GM20431 (cell line): ENCODE measurements around the gene PARD3.
"Not testable (repeated sequence)": the region's sequence is repeated elsewhere in the genome, so short reads cannot be mapped to it uniquely, and the experiment has no call there.

ENCODE experiments used
- in situ Hi-C: fragments of 300-500 bp; cut with MseI, MboI; formaldehyde crosslinking; loops from one replicate; pipeline ENCODE4 v1.15.0; 2020; ENCODE audit warnings: low sequenced_read_pairs; ENCODE audit not compliant: unreplicated experiment

Gene PARD3

GRCh38 chr10:34771106-34771505, 44.0 kb downstream of the PARD3 start:
- in situ Hi-C loops: no loop called here

DNA sequence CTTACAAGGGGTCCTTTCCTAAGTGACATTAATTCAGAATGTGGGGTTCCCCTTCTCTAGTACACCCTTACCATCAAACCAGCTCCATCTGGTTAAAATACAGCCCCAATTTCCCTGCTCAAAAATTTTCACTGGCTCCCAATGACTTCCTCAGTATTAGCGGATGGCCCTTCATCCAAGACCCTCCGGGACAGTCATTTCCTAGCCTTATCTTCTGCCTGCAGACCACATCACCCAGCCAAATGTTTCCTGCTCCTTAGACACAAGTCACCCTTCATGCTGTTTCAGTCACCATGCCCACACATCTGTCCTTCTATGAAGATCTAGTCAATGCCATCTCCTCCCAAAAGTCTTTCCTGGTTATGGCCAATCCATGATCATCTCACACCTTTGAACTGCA, 45.2 kb downstream of the PARD3 start:
- in situ Hi-C loops: no loop called here

GRCh38 chr10:34768972-34769330, 46.1 kb downstream of the PARD3 start:
- in situ Hi-C loops: no loop called here

- in situ Hi-C loops: no loop called here
These were observed 46.7 kb downstream of the PARD3 start for GRCh38 chr10:34768261-34768971.

- in situ Hi-C loops: no loop called here
These were observed 48.1 kb downstream of the PARD3 start for GRCh38 chr10:34766811-34767494.

DNA sequence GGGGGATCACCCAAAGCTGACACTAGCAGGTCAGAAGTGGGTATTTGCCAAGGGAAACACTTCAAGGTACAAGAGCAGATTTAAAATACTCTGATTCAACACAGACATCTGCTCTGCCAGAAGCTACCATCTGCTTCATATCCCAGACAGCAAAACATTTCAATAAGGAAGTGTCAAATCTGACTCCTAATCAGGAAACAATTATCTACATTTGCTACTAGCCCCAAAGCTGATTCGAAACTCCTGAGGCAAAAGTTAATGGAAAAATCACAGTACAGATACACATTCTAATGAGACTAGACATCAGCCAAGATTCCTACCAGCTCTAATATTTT, 48.9 kb downstream of the PARD3 start:
- in situ Hi-C loops: no loop called here

DNA sequence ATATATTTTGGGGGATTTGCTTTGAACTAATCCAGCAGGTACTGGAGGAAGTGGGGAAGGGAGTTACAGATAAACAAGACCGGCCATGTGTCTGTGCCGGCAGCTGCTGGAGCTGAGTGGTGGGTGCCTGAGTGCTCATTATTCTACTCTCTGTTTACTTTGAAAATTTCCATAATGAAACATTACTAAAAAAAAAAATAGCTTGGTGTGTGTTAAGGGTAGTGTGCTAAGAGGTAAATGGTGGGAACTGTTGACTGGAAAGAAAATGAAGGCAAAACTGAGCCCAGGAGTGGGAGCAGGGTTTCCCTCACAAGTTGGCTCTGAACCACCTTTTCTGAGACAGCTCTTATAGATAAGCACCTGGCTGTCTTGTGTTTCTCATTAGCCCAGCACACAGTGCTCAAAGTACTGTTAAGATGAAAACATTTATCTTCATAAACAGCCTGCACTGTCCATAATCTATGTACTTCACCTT, 50.6 kb downstream of the PARD3 start:
- in situ Hi-C loops: no loop called here

GRCh38 chr10:34762603-34763299, 52.3 kb downstream of the PARD3 start:
- in situ Hi-C loops: no loop called here

DNA sequence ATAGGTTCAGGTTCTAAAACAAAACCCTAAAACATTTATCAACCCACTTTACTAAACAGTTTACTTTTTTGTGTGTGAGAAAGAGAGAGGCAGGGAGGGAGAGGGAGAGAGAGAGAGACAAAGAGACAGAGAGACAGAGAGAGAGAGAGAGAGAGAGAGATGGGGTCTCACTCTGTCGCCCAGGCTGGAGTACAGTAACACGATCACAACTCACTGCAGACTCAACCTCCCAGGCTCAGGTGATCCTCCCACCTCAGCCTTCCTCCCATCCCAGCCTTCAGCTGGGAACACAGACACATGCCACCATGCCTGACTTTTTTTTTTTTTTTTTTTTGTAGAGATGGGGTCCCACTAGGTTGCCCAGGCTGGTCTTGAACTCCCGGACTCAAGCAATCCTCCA, 52.9 kb downstream of the PARD3 start:
- in situ Hi-C loops: no loop called here

- in situ Hi-C loops: no loop called here
These were observed 53.6 kb downstream of the PARD3 start for GRCh38 chr10:34761453-34761852.

DNA sequence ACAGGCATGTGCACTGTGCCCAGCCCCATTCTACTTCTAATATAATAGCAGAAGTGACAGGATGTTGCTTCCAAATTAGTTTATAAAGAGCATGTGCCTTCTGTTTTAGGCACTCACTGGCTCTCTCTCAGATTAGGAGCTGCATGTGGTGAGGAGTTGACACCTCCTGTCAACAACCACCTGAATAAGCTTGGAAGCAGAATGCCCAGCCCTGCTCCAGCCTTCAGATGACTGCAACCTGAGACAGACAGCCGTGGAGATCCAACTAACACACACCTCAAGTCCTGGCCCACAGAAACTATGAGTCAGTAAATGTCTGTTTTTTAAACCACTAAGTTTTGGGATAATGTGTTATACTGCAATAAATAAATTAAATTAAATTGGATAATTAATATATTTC, 54.5 kb downstream of the PARD3 start:
- in situ Hi-C loops: no loop called here

DNA sequence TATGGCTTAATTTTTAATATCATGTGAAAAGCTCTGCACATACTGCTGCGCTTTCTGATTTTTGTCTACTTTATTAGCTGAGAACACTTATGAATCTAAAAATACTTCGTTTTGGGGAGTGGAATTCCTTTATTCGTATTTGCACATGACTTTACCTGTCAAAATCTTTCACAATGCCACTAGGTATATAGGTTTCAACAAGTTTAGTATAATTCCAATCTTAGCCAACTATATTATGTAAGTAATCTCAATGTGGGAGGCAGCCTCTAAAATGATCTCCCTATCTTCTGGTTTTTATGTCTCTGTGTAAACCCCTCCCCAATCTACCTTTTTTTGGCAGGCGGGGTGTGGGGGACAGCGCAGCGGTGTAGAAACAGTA, 55.3 kb downstream of the PARD3 start:
- in situ Hi-C loops: no loop called here

DNA sequence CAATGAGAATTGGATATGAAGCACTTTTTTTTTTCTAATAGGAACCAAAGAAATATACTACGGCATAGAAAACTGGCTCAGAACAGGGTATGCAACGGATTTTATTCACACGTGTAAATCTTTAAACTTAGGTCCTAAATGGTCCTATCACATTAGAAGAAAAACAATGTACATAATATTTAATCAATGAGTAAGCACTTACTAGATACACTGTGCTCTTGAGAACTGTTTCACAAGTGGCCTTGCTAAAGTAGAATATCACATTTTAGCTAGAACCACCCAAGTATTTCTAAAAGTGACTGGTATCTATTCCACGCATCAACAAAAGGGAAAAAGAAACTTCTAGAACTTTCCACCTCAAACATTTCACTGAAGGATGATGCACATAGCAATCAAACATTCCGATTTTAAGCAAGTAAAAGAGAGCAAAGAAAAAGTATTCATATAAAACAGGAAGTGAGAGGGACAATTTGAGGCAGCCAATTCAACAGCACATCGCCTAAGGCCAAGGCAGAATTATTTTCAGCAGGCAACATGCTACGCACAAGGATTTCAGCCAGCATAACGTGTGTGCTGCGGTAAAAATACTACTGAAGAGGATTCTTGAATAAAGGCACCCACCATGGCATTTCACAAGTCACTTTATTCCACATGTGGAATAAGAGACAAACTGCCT, 55.8 kb downstream of the PARD3 start:
- in situ Hi-C loops: no loop called here

DNA sequence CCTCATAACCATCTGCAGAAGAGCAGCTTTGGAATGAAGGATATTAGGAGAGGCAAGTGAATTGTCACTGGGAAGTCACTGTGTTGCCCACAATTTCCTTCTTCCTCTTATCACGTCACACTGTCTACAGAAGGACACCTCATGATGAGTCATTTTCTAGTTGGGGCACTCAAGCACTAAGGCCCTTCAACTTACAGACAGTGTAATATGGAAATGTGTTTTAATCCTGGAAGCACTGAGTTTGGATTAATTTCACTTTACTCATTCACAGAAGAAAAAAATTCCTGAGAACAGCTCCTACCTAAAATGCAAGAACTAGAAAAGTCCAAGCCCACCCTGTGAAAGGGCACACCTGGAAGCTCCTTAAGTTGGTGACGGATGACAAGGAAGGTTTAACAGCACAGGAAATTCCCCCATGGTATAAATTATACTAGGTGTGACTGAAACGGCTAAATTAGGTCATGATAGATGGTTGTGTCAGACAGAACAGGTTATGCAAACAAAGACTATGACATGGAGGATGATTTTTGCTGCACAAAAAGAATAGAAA, 56.6 kb downstream of the PARD3 start:
- in situ Hi-C loops: no loop called here

GRCh38 chr10:34757933-34758332, 57.2 kb downstream of the PARD3 start:
- in situ Hi-C loops: no loop called here

DNA sequence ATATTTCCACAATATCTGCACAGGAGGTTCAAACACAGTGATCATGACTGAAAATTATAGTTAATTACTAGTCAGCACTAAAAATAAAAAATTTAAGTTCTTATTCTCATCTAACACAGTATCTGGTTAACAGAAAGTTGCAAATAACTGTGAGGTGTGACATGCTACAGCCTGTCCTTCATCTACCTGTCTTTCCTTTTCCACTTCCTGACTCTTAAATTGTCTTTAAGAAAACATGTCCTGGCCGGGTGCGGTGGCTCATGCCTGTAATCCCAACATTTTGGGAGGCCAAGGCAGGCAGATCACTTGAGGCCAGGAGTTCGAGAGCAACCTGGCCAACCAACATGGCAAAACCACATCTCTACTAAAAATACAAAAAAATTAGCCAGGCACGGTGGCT, 57.9 kb downstream of the PARD3 start:
- in situ Hi-C loops: not testable (repeated sequence)

- in situ Hi-C loops: no loop called here
These were observed 58.5 kb downstream of the PARD3 start for GRCh38 chr10:34756584-34756983.

GRCh38 chr10:34753014-34753757, 61.9 kb downstream of the PARD3 start:
- in situ Hi-C loops: no loop called here

DNA sequence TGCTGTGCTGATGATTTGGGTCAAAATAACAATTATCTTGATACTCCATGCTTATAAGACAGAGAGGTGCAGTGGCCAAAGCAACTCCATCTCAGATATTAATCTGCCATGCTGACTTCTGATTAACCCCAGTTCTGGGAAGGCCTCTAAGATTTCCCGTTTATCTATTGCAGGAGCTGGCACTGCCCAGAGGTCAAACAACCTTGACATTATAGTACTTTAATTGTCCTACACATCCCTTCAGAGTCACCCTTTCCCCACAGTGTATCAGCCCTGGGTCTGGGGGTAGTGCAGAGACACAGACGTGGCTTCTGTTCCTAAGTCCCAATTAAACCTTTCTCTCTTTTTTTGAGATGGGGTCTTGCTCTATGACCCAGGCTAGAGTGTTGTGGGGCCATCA, 63.8 kb downstream of the PARD3 start:
- in situ Hi-C loops: no loop called here

- in situ Hi-C loops: not testable (repeated sequence)
These were observed 64.3 kb downstream of the PARD3 start for GRCh38 chr10:34750795-34751194.
